NCI-H345 treated with DMSO at 0.1 percent for 48 hours (cell line): ENCODE measurements around the gene ABHD1.
"Not testable (repeated sequence)": the region's sequence is repeated elsewhere in the genome, so short reads cannot be mapped to it uniquely, and the experiment has no call there.

Experiments
- DNase-seq: peaks from one replicate; lab custom pipeline; 2025; ENCODE audit not compliant: unreplicated experiment; lab: John Stamatoyannopoulos, UW

ABHD1 gene

GRCh38 chr2:27162151-27163121 is 38.8 kb downstream of the ABHD1 start:
- no peak for DNase-seq

DNA sequence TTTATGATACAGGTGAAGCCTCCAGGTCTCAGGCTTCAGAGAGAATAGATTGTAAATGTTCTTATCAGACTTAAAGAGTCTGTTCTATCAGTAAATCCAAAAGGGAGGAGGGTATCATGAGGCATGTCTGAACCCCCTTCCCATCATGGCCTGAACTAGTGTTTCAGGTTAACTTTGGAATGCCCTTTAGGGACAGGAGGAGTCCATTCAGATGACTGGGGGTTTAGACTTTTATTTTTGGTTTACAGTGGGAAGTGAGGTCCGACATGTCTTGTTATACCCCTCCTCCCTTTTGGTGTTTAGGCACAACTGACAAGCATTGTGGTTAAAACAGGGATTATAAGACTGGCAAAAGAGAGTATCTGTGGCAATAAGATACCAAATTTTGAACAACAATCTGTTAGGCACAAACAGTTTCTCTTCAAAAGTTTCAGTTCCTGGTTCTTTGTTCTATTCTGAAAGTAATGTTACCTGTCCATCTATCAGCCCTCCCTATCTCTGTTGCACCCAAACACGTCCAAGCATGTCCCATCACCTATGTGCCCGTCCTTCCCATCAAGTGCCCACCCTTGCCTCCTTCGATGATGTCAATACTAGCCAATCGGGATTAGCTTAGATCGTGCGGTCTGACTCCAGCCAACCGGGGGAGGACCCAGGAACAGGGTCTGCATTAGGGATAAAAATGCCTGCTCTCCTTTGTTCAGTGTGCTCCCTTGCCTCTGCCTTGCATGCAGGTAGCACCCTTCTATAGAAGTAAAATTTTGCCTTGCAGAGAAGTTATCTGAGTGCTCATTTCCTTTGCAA is 41.5 kb downstream of the ABHD1 start:
- DNase-seq, result no peak

DNA sequence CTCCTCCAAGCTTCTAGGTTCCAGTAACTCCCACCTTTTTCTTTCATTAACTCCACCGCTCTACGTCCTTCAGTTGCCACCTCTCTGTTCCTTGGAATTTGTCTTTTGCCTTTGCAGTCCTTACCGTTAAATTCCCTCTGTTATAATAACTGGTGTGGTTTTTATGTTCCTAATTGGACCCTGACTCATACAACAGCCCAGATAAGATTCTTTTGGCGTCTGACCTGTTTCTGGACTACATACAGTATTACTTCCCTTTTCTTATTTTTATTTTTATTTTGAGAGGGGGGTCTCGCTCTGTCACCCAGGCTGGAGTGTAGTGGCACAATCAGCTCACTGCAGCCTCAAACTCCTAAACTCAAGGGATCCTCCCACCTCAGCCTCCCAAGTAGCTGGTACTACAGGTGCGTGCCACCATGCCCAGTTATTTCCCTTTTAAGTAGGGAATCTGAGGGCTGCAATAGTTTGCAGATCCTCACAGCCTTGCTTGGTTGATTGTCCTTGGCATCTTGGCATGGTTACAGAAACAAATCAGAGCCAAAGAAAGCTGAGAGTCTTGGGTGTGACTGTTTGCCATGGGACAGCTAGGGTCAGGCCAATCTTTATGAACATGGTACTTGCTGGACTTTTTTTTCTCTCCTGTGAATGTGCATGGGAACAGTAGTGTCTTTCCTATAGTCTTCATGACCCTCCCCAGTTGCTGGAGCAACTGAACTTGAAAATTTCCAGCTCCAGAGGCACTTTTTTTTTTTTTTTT is 47.1 kb downstream of the ABHD1 start:
- DNase-seq, result no peak

GRCh38 chr2:27171351-27171848 is 47.8 kb downstream of the ABHD1 start:
- DNase-seq, result no peak

GRCh38 chr2:27174638-27175037 is 51.0 kb downstream of the ABHD1 start:
- no peak for DNase-seq

- DNase-seq, result no peak
These were observed 51.7 kb downstream of the ABHD1 start for GRCh38 chr2:27175330-27175729.

DNA sequence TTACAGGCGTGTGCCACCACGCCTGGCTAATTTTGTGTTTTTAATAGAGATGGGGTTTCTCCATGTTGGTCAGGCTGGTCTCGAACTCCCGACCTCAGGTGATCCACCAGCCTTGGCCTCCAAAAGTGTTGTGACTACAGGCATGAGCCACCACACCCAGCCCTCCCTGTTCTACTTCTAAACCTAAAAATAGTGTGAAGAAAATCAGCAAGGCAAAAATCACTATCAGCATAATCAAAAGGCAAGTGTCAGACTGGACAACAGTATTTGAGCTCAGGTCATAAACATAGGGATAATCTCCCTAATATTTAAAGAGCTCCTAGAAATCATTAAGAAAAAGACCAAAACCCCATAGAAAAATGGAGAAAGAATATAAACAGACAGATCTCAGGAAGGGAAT is 52.2 kb downstream of the ABHD1 start:
- DNase-seq, result not testable (repeated sequence)

GRCh38 chr2:27177441-27178351 is 54.1 kb downstream of the ABHD1 start:
- no peak for DNase-seq

DNA sequence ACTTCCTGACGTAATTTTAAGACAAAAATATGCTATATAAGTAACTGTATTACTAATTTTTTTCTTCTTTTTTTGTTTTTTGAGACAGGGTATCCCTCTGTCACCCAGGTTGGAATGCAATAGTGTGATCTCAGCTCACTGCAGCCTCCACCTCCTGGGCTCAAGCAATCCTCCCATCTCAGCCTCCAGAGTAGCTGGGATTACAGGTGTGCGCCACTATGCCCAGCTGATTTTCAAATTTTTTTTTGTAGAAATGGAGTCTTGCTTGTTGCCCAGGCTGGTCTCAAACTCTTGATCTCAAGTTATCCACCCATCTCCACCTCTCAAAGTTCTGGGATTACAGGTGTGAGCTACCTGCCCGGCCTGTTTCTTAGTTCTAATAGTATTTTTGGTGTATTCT is 54.9 kb downstream of the ABHD1 start:
- no peak for DNase-seq

DNA sequence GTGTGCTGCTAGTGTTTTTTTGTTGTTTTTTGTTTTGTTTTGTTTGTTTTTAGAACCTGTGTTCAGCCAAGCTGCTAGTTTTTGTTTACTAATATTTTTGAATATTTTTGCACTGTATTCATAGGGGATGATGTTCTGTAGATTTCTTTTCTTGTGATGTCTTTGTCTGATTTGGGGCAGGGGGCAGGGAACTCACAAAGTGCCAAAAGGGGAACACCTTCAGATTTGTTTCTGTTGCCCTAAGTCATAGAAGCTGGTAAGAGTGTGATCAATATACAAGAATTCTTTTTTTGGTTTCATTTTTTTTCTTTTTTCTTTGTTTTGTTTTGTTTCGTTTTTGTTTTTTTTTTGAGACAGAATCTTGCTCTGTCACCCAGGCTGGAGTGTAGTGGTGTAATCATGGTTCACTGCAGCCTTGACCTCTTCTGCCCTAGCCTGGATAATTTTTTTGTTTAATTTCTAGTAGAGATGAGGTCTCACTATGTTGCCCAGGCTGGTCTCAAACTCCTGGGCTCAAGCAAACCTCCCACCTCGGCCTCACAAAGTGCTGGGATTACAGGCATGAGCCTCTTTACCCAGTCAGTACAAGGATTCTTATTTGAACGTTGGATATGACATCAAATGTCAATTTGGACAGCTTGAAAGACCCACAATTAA is 55.9 kb downstream of the ABHD1 start:
- DNase-seq, result no peak
